A673 (cell line): ENCODE measurements around the gene SELENON.
A peak's percentile ranks its signal among the peaks of the same experiment; 100 is the strongest.

ENCODE experiments used
- EZH2 ChIP-seq: fragments of 200-600 bp; sonication (generic); IDR thresholded peaks from 2 replicates; pipeline ENCODE4 v1.6.1; 2017; ENCODE audit warnings: borderline replicate concordance, low read depth, mild to moderate bottlenecking, mixed read lengths, antibody characterized with exemption, low read length; ENCODE audit not compliant: poor library complexity, severe bottlenecking
- TF ChIP-seq, protein P1 (sequence below): fragments of 300-800, 200-600 bp; sonication (generic); conservative IDR thresholded peaks from 2 replicates; pipeline ENCODE4 v1.5.1; 2017; ENCODE audit warnings: low read depth, mild to moderate bottlenecking, antibody characterized with exemption, low read length, moderate library complexity, mixed read lengths

DNA sequence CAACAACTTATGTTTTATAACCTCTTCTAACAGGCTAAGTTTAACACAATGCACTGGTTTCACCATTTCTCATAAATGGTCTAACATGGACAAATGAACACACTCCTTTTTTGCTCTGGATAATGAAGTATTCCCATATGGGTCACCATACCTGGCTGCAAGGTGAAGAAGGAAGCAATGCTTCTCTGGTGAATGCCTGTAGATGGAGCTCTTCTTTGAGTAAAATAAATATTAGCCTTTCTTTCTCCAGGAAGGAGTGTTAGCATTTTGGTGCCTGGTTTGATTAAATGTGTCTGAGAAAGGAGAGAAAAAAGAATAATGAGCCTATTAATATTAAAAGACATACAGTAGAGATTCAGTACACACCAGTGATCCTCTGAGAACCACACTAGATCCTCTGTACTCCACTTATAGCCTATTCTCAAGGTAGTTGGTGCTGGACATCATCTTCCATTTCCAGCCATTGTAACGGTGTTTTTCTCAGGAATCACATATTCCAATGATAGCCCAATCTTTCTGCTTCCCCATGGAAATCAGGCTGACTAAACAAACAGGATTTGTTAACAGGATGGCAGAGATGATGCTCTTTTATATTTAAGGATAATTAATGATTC lies 37.4 kb downstream of the SELENON start:
- TF ChIP-seq, protein P1, sequence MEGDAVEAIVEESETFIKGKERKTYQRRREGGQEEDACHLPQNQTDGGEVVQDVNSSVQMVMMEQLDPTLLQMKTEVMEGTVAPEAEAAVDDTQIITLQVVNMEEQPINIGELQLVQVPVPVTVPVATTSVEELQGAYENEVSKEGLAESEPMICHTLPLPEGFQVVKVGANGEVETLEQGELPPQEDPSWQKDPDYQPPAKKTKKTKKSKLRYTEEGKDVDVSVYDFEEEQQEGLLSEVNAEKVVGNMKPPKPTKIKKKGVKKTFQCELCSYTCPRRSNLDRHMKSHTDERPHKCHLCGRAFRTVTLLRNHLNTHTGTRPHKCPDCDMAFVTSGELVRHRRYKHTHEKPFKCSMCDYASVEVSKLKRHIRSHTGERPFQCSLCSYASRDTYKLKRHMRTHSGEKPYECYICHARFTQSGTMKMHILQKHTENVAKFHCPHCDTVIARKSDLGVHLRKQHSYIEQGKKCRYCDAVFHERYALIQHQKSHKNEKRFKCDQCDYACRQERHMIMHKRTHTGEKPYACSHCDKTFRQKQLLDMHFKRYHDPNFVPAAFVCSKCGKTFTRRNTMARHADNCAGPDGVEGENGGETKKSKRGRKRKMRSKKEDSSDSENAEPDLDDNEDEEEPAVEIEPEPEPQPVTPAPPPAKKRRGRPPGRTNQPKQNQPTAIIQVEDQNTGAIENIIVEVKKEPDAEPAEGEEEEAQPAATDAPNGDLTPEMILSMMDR: peak; percentile 46
- no peak for TF ChIP-seq EZH2
